OCI-M2 (cell line): ENCODE results near the gene DUSP1.

Experiments
- DNase-seq: peaks from one replicate; lab custom pipeline; 2025; ENCODE audit not compliant: unreplicated experiment; lab: John Stamatoyannopoulos, UW

Gene DUSP1

GRCh38 chr5:172779691-172780341 is 8.8 kb upstream of the DUSP1 start:
- no peak for DNase-seq

GRCh38 chr5:172777881-172778814 is 7.2 kb upstream of the DUSP1 start:
- DNase-seq: no peak

GRCh38 chr5:172776235-172776594 is 5.2 kb upstream of the DUSP1 start:
- DNase-seq: no peak

- DNase-seq: no peak
Observed at GRCh38 chr5:172775326-172776234, 4.6 kb upstream of the DUSP1 start.

GRCh38 chr5:172774561-172775315 is 3.7 kb upstream of the DUSP1 start:
- no peak for DNase-seq

GRCh38 chr5:172773481-172774469 is 2.8 kb upstream of the DUSP1 start:
- DNase-seq: no peak

- peak; percentile 76 for DNase-seq
Observed at GRCh38 chr5:172772112-172772906, 1.3 kb upstream of the DUSP1 start.

GRCh38 chr5:172771439-172772111 is 580 bp upstream of the DUSP1 start:
- DNase-seq: no peak

GRCh38 chr5:172770374-172770674 is 671 bp downstream of the DUSP1 start:
- no peak for DNase-seq

GRCh38 chr5:172769616-172770373 is 1.2 kb downstream of the DUSP1 start:
- no peak for DNase-seq

GRCh38 chr5:172769342-172769615 is 1.7 kb downstream of the DUSP1 start:
- DNase-seq: no peak

GRCh38 chr5:172768573-172769341 is 2.2 kb downstream of the DUSP1 start:
- no peak for DNase-seq

- DNase-seq: no peak
Observed at GRCh38 chr5:172768098-172768572, 2.9 kb downstream of the DUSP1 start.

GRCh38 chr5:172766287-172767108 is 4.5 kb downstream of the DUSP1 start:
- no peak for DNase-seq

- no peak for DNase-seq
Observed at GRCh38 chr5:172765766-172766286, 5.2 kb downstream of the DUSP1 start.
